ENCODE results near the gene CYP27B1. TPM values are rescaled to one million over a fixed set of nuclear protein-coding genes. Genes with fewer than 3 reads are reported as not detected.
"Not testable (repeated sequence)": the region's sequence is repeated elsewhere in the genome, so short reads cannot be mapped to it uniquely, and the experiment has no call there.

Gene CYP27B1
- total RNA-seq, 1 experiment from 2014 or later, result 11.6 TPM

GRCh38 chr12:57715786-57716185 lies 51.1 kb downstream of the CYP27B1 start:
- BruUV-seq (replicated peaks), result no TSS peak
- no peaks in the 10 kb centered on the region for H3K9me2 ChIP-seq (ENCODE audit: insufficient read depth)
- H3K9me3 ChIP-seq (ENCODE audit: control insufficient read depth in 1 of 2, insufficient read depth in 1 of 2, low read depth in 1 of 2, low read length in 2 of 2), result no peaks in the 10 kb centered on the region
- H3K27me3 ChIP-seq (ENCODE audit: insufficient read depth, low read length), result no peaks in the 10 kb centered on the region
- no peak for DNase-seq (ENCODE audit: low read depth, low spot score)
- TF ChIP-seq JUND (IDR thresholded peaks at IDR 0.05), result no peak
- TF ChIP-seq ATF3 (IDR thresholded peaks at IDR 0.05), result no peak
- TF ChIP-seq REST (IDR thresholded peaks at IDR 0.05; ENCODE audit: low read depth), result no peak
- TF ChIP-seq POLR2A (IDR thresholded peaks at IDR 0.05; ENCODE audit: borderline replicate concordance, extremely low read depth, insufficient read depth, insufficient read length), result no peak
- RAD21 ChIA-PET (ENCODE audit: low non-redundant PET in 1 of 2, low total read pairs in 2 of 2, uncharacterized antibody in 2 of 2, unreplicated experiment in 2 of 2), result no interaction called here
- H3K4me1 ChIP-seq (ENCODE audit: control insufficient read depth in 1 of 2, insufficient read depth in 2 of 2, low read length in 2 of 2), result no peaks in the 10 kb centered on the region
- ATAC-seq, result no peak
- H3K27ac ChIP-seq (ENCODE audit: low read depth, low read length), result no peak overlapping the region
- H3K36me3 ChIP-seq (ENCODE audit: control insufficient read depth in 1 of 2, insufficient read depth in 2 of 2, low read length in 2 of 2), result peaks cover 3 to 13% of the 10 kb centered on the region in 2 experiments; a peak in 3 of 4 replicates
- intact Hi-C loops (cut with micrococcal nuclease), result no loop called here
- no peaks in the 10 kb centered on the region for H4K20me1 ChIP-seq (ENCODE audit: insufficient read depth)
- CTCF ChIA-PET, result interaction anchor here (0.9 kb wide), 1 partner anchor 11 kb away, joined by 3 read pairs; no protein-coding TSS in a partner anchor
- H3K4me3 ChIP-seq (replicated peaks in 1 of 2; ENCODE audit: low read depth in 1 of 2, low read length in 2 of 2), result no peak overlapping the region
- no peak overlapping the region for H3K4me2 ChIP-seq (ENCODE audit: low read length)
- no peaks in the 10 kb centered on the region for H3K79me2 ChIP-seq (ENCODE audit: insufficient read depth, low read length)
- POLR2A ChIA-PET, result no interaction called here
- no peak overlapping the region for H3K9ac ChIP-seq (ENCODE audit: low read length)
- H2AFZ ChIP-seq (ENCODE audit: low read depth, low read length, poor library complexity, severe bottlenecking), result no peak overlapping the region

- H4K20me1 ChIP-seq (ENCODE audit: insufficient read depth); intact Hi-C loops (cut with micrococcal nuclease); H3K4me3 ChIP-seq (replicated peaks in 1 of 2; ENCODE audit: low read depth in 1 of 2, low read length in 2 of 2); H2AFZ ChIP-seq (ENCODE audit: low read depth, low read length, poor library complexity, severe bottlenecking); H3K9me2 ChIP-seq (ENCODE audit: insufficient read depth); ATAC-seq; POLR2A ChIA-PET; H3K27ac ChIP-seq (ENCODE audit: low read depth, low read length); H3K4me2 ChIP-seq (ENCODE audit: low read length); CTCF ChIA-PET; H3K4me1 ChIP-seq (ENCODE audit: control insufficient read depth in 1 of 2, insufficient read depth in 2 of 2, low read length in 2 of 2); DNase-seq (ENCODE audit: low read depth, low spot score); BruUV-seq (replicated peaks); H3K27me3 ChIP-seq (ENCODE audit: insufficient read depth, low read length); H3K9me3 ChIP-seq (ENCODE audit: control insufficient read depth in 1 of 2, insufficient read depth in 1 of 2, low read depth in 1 of 2, low read length in 2 of 2); RAD21 ChIA-PET (ENCODE audit: low non-redundant PET in 1 of 2, low total read pairs in 2 of 2, uncharacterized antibody in 2 of 2, unreplicated experiment in 2 of 2); H3K9ac ChIP-seq (ENCODE audit: low read length); H3K79me2 ChIP-seq (ENCODE audit: insufficient read depth, low read length): not testable (repeated sequence)
- H3K36me3 ChIP-seq (ENCODE audit: control insufficient read depth in 1 of 2, insufficient read depth in 2 of 2, low read length in 2 of 2), result peaks cover 3 to 13% of the 10 kb centered on the region in 2 experiments; a peak in 3 of 4 replicates
Measured at GRCh38 chr12:57715036-57715748, 51.7 kb downstream of the CYP27B1 start.

Data from HCT116 (cell line).